ENCODE measurements around the gene IRS2.

DNA sequence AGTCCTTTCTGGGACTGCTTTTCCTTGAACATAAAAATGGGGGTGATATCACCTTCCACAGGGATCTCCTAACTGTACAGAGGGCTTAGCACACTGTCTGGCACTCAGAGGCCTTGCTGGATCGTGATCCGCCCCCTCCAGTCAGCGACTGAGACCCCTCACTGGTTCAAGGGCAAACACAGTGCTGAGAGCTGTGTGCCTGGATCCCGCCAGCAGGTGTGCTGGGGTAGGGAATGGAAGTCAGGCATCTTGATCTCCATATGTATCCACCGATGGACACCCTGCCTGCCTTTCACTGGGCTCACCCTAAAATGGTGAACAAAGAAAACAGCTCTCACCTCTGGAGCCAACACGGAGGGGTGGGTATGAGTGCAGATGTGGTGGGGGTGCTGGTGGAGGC, 64.3 kb downstream of the IRS2 start:
- TF ChIP-seq, protein P1, sequence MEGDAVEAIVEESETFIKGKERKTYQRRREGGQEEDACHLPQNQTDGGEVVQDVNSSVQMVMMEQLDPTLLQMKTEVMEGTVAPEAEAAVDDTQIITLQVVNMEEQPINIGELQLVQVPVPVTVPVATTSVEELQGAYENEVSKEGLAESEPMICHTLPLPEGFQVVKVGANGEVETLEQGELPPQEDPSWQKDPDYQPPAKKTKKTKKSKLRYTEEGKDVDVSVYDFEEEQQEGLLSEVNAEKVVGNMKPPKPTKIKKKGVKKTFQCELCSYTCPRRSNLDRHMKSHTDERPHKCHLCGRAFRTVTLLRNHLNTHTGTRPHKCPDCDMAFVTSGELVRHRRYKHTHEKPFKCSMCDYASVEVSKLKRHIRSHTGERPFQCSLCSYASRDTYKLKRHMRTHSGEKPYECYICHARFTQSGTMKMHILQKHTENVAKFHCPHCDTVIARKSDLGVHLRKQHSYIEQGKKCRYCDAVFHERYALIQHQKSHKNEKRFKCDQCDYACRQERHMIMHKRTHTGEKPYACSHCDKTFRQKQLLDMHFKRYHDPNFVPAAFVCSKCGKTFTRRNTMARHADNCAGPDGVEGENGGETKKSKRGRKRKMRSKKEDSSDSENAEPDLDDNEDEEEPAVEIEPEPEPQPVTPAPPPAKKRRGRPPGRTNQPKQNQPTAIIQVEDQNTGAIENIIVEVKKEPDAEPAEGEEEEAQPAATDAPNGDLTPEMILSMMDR (IDR thresholded peaks at IDR 0.05; ENCODE audit: insufficient read depth, low read length, poor library complexity, severe bottlenecking) = no peak
- no peak for TF ChIP-seq EZH2phosphoT487 (conservative IDR thresholded peaks at IDR 0.05; ENCODE audit: low read length)
